Measurements from ENCODE around the gene KLF3. TPM values are rescaled to one million over a fixed set of nuclear protein-coding genes. Genes with fewer than 3 reads are reported as not detected.
A peak's percentile ranks its signal among the peaks of the same experiment; 100 is the strongest.

The KLF3 gene
- total and polyA plus RNA-seq, 2 experiments from 2014 or later = 15.0 to 16.5 TPM

DNA sequence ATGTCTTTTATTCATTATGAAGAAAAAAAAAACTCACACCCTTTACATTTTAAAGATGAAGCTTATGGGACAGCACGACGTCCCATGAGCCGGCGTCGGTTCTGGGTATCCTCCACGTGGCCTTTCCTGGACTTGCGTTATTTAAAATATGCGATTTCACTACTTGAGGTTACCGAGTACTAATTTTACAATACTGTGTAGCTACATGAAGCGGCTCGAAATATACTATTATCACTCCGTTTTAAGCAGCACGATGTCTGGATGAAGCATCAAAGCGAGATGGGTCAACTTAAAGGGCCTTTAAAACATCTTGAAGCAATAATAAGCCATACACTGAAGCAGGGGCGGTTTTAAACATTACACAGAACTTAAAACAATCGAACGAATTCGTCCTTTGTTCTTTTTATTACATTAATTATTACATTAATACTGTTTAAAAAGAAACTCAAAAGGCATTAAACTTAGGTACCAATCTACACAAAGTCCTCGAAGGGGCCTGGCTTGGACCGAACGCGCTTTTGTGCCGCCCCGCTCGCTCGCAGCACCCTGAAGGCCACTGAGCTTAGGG is 1.4 kb upstream of the KLF3 start:
- H3K27me3 Mint-ChIP-seq (ENCODE audit: insufficient read depth, low read depth, poor library complexity) = peaks cover 24% of the 10 kb centered on the region
- Histone ChIP-seq H4K20me1 (replicated peaks; ENCODE audit: insufficient read depth) (no peaks in the 10 kb centered on the region), H3K27ac (ENCODE audit: low read depth) (no peak overlapping the region), H3K79me2 (replicated peaks; ENCODE audit: insufficient read depth) (peaks cover 16% of the 10 kb centered on the region), H3K4me3 (peak overlapping the region; percentile 66), H3K36me3 (ENCODE audit: insufficient read depth) (no peaks in the 10 kb centered on the region), H2AFZ (no peak overlapping the region), H3K4me1 (ENCODE audit: insufficient read depth) (peaks cover 14% of the 10 kb centered on the region), H3K27me3 (ENCODE audit: insufficient read depth) (peaks cover 35% of the 10 kb centered on the region), H3F3A (replicated peaks; ENCODE audit: low read depth) (0 out of 2 replicates have a peak, but pooled peaks cover 3% of the 10 kb centered on the region), H3K4me2 (peak overlapping the region; percentile 87), H3K9me2 (ENCODE audit: insufficient read depth) (no peaks in the 10 kb centered on the region)
- ATAC-seq (no peak), DNase-seq (ENCODE audit: low spot score) (no peak)
- peaks cover 2% of the 10 kb centered on the region; the same call in 1 of the 3 replicates for H3K9me3 Mint-ChIP-seq
- H3K27ac Mint-ChIP-seq = 0 out of 2 replicates have a peak overlapping the region, but pooled peaks have one; percentile 67
- H3K4me3 Mint-ChIP-seq = peak overlapping the region; percentile 74
- H3K4me1 Mint-ChIP-seq = peaks cover 34% of the 10 kb centered on the region
- H3K36me3 Mint-ChIP-seq (ENCODE audit: low read depth) = peaks cover 13% of the 10 kb centered on the region; the same call in 2 of the 3 replicates
- TF ChIP-seq, protein P1, sequence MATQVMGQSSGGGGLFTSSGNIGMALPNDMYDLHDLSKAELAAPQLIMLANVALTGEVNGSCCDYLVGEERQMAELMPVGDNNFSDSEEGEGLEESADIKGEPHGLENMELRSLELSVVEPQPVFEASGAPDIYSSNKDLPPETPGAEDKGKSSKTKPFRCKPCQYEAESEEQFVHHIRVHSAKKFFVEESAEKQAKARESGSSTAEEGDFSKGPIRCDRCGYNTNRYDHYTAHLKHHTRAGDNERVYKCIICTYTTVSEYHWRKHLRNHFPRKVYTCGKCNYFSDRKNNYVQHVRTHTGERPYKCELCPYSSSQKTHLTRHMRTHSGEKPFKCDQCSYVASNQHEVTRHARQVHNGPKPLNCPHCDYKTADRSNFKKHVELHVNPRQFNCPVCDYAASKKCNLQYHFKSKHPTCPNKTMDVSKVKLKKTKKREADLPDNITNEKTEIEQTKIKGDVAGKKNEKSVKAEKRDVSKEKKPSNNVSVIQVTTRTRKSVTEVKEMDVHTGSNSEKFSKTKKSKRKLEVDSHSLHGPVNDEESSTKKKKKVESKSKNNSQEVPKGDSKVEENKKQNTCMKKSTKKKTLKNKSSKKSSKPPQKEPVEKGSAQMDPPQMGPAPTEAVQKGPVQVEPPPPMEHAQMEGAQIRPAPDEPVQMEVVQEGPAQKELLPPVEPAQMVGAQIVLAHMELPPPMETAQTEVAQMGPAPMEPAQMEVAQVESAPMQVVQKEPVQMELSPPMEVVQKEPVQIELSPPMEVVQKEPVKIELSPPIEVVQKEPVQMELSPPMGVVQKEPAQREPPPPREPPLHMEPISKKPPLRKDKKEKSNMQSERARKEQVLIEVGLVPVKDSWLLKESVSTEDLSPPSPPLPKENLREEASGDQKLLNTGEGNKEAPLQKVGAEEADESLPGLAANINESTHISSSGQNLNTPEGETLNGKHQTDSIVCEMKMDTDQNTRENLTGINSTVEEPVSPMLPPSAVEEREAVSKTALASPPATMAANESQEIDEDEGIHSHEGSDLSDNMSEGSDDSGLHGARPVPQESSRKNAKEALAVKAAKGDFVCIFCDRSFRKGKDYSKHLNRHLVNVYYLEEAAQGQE (IDR thresholded peaks at IDR 0.05; ENCODE audit: unreplicated experiment) = no peak
- TF ChIP-seq ZNF331 (CRISPR knock-in tag; IDR thresholded peaks at IDR 0.05; ENCODE audit: low read depth) = no peak
- TF ChIP-seq, protein P2, sequence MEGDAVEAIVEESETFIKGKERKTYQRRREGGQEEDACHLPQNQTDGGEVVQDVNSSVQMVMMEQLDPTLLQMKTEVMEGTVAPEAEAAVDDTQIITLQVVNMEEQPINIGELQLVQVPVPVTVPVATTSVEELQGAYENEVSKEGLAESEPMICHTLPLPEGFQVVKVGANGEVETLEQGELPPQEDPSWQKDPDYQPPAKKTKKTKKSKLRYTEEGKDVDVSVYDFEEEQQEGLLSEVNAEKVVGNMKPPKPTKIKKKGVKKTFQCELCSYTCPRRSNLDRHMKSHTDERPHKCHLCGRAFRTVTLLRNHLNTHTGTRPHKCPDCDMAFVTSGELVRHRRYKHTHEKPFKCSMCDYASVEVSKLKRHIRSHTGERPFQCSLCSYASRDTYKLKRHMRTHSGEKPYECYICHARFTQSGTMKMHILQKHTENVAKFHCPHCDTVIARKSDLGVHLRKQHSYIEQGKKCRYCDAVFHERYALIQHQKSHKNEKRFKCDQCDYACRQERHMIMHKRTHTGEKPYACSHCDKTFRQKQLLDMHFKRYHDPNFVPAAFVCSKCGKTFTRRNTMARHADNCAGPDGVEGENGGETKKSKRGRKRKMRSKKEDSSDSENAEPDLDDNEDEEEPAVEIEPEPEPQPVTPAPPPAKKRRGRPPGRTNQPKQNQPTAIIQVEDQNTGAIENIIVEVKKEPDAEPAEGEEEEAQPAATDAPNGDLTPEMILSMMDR (conservative IDR thresholded peaks at IDR 0.05; ENCODE audit: low read depth in 2 of 2) = no peak
- TF ChIP-seq, protein P3, sequence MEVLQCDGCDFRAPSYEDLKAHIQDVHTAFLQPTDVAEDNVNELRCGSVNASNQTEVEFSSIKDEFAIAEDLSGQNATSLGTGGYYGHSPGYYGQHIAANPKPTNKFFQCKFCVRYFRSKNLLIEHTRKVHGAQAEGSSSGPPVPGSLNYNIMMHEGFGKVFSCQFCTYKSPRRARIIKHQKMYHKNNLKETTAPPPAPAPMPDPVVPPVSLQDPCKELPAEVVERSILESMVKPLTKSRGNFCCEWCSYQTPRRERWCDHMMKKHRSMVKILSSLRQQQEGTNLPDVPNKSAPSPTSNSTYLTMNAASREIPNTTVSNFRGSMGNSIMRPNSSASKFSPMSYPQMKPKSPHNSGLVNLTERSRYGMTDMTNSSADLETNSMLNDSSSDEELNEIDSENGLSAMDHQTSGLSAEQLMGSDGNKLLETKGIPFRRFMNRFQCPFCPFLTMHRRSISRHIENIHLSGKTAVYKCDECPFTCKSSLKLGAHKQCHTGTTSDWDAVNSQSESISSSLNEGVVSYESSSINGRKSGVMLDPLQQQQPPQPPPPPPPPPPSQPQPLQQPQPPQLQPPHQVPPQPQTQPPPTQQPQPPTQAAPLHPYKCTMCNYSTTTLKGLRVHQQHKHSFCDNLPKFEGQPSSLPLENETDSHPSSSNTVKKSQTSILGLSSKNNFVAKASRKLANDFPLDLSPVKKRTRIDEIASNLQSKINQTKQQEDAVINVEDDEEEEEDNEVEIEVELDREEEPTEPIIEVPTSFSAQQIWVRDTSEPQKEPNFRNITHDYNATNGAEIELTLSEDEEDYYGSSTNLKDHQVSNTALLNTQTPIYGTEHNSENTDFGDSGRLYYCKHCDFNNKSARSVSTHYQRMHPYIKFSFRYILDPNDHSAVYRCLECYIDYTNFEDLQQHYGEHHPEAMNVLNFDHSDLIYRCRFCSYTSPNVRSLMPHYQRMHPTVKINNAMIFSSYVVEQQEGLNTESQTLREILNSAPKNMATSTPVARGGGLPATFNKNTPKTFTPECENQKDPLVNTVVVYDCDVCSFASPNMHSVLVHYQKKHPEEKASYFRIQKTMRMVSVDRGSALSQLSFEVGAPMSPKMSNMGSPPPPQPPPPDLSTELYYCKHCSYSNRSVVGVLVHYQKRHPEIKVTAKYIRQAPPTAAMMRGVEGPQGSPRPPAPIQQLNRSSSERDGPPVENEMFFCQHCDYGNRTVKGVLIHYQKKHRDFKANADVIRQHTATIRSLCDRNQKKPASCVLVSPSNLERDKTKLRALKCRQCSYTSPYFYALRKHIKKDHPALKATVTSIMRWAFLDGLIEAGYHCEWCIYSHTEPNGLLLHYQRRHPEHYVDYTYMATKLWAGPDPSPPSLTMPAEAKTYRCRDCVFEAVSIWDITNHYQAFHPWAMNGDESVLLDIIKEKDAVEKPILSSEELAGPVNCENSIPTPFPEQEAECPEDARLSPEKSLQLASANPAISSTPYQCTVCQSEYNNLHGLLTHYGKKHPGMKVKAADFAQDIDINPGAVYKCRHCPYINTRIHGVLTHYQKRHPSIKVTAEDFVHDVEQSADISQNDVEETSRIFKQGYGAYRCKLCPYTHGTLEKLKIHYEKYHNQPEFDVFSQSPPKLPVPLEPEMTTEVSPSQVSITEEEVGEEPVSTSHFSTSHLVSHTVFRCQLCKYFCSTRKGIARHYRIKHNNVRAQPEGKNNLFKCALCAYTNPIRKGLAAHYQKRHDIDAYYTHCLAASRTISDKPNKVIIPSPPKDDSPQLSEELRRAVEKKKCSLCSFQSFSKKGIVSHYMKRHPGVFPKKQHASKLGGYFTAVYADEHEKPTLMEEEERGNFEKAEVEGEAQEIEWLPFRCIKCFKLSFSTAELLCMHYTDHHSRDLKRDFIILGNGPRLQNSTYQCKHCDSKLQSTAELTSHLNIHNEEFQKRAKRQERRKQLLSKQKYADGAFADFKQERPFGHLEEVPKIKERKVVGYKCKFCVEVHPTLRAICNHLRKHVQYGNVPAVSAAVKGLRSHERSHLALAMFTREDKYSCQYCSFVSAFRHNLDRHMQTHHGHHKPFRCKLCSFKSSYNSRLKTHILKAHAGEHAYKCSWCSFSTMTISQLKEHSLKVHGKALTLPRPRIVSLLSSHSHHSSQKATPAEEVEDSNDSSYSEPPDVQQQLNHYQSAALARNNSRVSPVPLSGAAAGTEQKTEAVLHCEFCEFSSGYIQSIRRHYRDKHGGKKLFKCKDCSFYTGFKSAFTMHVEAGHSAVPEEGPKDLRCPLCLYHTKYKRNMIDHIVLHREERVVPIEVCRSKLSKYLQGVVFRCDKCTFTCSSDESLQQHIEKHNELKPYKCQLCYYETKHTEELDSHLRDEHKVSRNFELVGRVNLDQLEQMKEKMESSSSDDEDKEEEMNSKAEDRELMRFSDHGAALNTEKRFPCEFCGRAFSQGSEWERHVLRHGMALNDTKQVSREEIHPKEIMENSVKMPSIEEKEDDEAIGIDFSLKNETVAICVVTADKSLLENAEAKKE (CRISPR knock-in tag; IDR thresholded peaks at IDR 0.05) = no peak
- no peak for TF ChIP-seq POLR2AphosphoS5 (IDR thresholded peaks at IDR 0.05; ENCODE audit: low read depth)
- TF ChIP-seq, protein P4, sequence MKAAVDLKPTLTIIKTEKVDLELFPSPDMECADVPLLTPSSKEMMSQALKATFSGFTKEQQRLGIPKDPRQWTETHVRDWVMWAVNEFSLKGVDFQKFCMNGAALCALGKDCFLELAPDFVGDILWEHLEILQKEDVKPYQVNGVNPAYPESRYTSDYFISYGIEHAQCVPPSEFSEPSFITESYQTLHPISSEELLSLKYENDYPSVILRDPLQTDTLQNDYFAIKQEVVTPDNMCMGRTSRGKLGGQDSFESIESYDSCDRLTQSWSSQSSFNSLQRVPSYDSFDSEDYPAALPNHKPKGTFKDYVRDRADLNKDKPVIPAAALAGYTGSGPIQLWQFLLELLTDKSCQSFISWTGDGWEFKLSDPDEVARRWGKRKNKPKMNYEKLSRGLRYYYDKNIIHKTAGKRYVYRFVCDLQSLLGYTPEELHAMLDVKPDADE (IDR thresholded peaks at IDR 0.05) = no peak
- no peak for TF ChIP-seq STAT1 (IDR thresholded peaks at IDR 0.05; ENCODE audit: unreplicated experiment)
- no peak for TF ChIP-seq JUNB (IDR thresholded peaks at IDR 0.05; ENCODE audit: unreplicated experiment)
- TF ChIP-seq NANOG (IDR thresholded peaks at IDR 0.05; ENCODE audit: borderline replicate concordance) = no peak
- no peak for TF ChIP-seq CREB1 (CRISPR knock-in tag; IDR thresholded peaks at IDR 0.05; ENCODE audit: low read depth)
- no peak for TF ChIP-seq EZH2phosphoT487 (IDR thresholded peaks at IDR 0.05; ENCODE audit: unreplicated experiment)
- no peak for TF ChIP-seq EZH2 (IDR thresholded peaks at IDR 0.05; ENCODE audit: low read depth, unreplicated experiment)
- no peak for TF ChIP-seq ZNF114 (CRISPR knock-in tag; IDR thresholded peaks at IDR 0.05)
